ENCODE results near the gene TFF3.
"Not testable (repeated sequence)": the region's sequence is repeated elsewhere in the genome, so short reads cannot be mapped to it uniquely, and the experiment has no call there.

The TFF3 gene

DNA sequence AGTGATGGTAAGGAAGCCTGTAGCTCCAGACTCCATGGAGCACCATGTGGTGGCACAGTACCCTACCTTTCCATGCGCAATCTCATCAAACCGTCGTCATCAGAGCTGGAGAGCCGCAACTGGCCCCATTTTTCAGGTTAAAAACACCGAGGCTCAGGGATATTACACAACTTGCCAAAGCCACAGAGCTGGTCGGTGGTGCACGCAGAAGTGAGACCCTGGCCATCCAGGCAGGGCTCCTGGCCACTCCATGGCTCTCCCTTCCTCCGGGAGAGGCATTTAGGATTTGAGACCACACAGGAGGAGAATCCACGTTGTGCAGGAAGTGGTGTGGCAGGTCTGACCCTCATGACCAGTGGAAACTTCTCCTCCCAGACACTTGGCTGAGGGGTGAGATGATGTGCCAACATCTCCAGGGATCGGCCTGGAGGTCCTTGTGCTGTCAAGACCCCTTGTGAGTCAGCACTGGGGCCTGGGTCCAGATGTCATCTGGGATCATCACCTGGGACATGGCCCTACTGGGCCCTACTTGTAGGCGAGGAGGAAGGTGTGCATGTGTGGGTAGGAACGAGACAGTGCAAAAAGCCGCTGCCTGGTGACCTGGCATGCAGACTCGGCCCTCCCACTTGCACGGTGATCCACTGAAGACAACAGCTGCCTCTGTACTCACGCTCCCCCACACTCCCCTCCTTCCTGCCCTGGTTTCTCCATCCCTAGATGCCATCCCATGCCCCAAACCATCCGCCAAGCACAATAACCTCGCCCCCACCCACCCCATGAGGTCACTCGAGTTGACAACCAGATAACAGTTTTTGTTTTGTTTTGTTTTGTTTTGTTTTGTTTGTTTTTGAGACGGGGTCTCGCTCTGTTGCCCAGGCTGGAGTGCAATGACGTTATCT is 10.4 kb downstream of the TFF3 start:
- no peak for DNase-seq (ENCODE audit: low read depth)

DNA sequence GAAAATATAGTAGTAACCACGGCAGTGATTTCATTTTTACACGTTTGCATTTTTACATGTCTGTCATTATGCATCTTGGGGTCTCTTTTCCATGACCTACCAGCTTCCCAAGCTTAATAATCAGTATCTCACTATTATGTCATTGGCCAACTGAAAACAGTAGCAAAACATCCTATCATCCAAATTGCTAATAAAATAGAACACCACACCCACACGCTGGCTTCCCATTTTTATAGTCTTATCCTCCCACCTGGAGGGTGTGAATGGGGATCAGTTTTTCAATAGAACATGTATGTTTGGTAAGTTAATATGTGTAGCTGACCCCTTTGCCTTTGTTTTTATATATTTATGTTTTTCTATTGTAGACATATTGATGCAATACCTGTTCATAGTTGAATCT is 11.8 kb downstream of the TFF3 start:
- DNase-seq (ENCODE audit: low read depth), result no peak

DNA sequence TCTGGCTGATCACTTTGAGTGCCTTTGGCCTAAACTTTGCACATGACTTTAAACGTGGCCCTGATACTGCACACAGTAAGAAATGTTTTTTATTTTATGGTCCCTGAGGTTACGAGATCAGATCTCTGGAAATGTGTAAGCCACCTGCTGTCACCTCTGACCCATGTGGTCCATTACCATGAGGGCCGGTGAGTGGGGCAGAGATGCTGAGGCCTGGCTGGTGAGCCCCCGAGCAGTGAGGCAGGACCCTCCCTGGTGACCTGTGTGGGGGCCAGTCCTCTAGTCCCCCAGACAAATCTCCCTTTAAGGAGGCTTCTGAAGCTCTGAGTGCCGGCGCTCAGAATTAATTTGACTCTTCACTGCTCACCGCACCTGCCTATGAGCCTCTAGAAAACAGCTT is 12.4 kb downstream of the TFF3 start:
- no peak for DNase-seq (ENCODE audit: low read depth)

DNA sequence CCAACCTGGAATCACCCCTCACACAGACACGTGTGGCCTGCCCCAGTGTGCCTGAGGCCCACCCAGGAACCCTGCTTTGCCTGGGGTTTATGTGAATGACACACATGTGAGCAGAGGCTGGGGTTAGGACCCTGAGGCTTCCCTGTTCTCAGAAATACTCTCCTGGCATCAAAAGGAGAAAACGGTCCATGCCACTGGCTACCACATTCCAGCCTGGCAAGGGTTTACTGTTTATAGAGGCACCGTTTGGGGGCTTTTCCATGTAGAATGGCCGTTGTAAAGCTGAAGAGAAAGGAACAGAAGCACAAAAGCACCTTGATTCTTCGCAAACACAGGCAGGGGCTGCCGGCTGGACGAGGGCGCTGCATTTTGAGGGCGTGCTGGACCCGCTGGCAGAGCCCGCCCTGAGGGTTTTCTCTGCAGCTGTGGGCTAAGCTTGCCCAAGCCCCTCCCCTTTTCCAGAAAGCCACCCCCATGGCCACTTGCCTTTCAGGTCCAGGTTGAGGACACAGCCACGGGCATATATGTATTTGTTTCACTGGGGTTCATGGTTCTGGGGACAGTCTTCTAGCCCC is 13.0 kb downstream of the TFF3 start:
- no peak for DNase-seq (ENCODE audit: low read depth)

DNA sequence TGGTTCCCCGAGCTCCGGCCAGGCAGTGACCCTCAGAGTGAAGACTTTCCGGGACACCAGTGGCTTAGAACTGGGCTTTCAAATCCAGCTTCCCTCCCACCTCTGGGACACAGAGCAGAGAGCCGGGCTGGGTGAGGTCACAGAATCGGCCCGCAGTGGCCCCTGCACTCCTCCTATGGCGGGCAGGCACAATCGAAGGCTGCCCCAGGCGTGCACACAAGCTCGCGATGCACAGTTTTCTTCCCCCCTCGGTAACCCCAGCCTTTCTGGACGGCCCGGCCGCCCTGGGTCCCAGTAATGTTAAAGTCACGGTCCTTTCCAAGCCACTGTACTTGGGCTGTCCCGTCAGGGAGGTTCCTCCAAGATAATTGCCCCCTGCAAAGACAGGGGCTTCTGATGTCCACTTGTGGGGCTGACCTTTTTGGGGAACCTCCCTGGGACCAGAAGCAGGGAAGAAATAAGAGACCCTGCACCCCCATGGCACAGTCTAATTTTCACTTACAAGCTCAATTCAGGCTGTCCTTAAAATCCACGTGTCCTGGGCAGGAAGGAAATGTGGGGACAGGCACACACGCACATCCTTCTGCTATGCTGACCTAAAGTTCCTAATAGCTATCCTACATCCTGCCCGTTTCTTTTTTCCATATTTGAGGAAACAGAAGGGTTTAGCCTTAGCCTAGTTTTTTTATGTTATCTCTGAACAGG is 13.7 kb downstream of the TFF3 start:
- DNase-seq (ENCODE audit: low read depth), result no peak

DNA sequence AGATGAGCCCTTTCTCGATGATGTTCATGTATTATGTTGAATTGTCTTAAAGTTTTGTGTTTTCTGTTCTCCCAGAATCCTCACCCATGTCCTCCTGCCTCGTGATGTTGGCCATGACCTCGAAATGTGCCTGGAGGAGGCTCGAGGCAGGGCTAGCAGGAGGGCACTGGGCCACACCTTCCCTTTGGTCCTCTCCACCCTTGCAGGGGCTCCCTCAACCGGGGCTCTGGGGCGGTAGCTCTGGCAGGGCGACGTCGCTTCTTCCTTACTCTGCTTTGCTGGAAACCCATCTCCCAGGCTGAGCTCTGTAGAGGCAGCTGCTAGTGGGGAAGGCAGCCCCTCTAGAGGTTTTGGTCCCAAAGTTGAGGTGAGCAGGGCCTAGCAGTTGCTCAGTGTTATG is 14.3 kb downstream of the TFF3 start:
- DNase-seq (ENCODE audit: low read depth), result no peak

DNA sequence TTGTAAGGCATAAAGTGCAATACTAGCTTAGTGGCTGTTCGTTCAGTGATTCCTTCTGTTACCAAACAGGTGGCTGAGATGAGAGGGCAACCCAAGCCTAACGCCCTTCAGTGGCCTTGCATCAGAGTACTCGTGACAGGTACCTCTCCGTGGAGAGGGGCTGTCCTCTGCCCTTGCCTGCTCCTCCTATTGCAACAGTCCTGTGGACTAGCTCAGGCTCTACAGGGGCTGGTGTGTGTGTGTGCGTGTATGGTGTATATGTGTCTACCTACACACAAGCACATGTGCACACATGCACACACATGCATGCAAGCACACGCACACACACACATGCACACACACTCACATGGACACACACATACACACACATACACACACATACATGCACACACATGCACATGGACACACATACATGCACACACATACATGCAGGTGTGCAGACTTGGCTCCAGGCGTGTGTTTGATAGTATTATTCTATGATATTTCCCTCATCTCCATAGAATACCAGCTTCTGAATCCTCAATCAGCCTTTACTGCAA is 15.1 kb downstream of the TFF3 start:
- DNase-seq (ENCODE audit: low read depth), result no peak

DNA sequence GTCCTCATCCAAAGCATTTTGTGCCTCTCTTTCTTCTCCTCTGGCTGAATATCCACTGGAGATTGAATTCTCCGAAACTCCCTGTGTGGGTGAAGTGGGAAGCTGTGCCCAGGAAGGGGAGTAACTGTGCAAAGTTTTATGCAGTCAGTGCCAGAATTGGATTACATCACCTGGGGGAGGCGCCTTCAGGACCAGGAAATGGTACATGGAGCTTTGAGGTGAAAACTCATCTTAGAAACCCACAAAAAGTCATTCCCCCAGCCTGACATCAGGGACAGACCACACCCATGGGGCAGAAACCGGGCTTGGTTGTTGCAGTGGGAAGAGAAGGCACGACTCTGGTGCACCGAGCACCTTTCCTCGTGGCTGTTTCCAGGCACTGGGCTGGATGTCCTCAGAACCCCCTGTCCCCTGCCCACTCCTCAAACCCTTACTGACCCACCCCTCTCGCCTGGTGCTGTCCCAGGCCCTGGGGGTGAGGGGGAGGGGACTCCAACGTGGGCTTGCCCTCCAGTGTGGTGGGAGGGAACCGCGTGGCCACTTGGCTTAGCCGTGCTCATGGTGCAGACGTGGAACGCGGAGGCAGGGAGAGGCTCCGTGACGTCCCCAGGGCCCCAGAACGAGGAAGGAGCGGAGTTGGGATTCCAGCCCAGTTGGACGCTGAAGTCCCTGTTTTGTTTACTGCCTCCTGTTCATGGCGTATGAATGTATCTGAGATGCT is 15.7 kb downstream of the TFF3 start:
- no peak for DNase-seq (ENCODE audit: low read depth)

DNA sequence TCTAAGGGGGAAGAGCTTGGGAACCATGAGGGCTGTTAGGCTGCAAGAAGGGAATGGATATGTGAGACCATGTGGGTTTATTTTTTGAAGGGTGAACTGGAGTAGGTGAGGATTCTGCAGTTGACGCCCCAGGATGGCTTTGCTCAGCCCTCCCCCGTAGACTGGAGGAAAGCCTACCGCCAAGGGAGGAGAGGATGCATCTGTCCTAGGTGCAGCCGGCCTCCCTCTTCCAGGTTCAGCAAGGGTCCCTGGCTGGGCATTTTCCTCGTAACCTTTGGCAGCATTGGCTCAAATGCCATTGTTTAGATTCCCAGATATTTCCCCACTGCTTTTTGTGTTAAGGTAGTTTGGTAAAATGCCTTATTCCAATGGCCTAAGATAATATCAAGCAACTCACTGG is 16.6 kb downstream of the TFF3 start:
- no peak for DNase-seq (ENCODE audit: low read depth)

DNA sequence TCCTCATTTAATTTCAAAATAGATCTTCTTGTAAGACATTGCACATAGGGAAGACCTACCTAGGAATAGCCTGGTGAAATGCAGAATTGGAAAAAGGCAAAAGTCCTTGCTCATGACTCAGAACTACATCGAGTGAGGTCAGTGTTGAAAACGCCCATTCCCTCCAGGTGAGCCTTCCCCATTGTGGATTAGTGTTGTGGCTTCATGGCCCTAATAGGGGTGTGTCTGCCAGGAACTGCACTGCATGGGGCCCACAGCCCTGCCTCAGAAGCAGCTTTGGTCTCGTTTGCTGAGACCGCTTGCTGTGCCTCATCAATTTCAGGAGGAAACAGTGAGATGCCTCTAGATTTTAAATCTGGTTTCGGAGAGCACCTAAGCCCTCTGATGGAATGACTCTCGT is 17.0 kb downstream of the TFF3 start:
- DNase-seq (ENCODE audit: low read depth), result no peak

DNA sequence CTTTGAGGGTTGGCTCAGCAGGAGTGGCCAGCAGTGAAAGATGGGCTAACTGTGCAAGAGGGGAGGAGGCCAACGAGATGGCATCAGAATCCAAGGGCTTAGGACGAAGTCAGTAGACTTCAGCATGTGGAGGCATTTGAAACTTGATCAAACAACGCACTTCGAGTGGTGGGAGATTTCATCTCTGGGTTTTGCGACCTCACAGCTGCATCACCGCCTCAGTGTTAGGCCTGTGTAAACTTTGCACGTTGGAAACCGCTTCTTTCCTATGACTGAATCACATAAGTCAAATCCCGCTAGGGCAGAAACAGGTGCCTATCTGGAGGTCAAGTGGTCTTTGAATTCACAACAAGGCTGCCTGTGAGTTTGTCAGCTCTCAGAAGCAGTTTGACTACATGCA is 17.8 kb downstream of the TFF3 start:
- DNase-seq (ENCODE audit: low read depth), result no peak

DNA sequence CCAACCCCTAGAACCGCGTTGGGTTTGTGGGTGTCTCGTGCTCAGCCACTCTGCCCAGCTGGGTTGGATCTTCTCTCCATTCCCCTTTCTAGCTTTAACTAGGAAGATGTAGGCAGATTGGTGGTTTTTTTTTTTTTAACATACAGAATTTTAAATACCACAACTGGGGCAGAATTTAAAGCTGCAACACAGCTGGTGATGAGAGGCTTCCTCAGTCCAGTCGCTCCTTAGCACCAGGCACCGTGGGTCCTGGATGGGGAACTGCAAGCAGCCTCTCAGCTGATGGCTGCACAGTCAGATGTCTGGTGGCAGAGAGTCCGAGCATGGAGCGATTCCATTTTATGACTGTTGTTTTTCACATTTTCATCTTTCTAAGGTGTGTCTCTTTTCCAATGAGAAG is 18.7 kb downstream of the TFF3 start:
- no peak for DNase-seq (ENCODE audit: low read depth)

DNA sequence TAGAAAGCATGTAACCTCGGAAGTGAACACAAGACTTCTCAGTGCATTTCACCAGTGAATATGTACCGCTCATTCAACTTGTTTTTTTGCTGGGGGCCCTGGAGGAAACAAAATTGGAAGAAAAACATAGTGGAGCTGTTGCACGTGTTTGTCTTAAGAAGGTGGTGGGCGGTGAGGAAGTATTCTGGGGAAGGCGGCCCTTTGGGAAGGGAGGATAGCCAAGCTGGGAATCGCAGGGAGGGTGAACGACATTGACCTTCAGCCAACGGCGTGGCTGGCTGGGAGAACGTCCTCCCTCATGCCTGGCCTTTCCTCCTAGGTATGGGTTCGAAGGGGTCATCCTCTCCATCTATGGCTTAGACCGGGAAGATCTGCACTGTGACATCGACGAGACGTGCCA is 19.4 kb downstream of the TFF3 start:
- no peak for DNase-seq (ENCODE audit: low read depth)

DNA sequence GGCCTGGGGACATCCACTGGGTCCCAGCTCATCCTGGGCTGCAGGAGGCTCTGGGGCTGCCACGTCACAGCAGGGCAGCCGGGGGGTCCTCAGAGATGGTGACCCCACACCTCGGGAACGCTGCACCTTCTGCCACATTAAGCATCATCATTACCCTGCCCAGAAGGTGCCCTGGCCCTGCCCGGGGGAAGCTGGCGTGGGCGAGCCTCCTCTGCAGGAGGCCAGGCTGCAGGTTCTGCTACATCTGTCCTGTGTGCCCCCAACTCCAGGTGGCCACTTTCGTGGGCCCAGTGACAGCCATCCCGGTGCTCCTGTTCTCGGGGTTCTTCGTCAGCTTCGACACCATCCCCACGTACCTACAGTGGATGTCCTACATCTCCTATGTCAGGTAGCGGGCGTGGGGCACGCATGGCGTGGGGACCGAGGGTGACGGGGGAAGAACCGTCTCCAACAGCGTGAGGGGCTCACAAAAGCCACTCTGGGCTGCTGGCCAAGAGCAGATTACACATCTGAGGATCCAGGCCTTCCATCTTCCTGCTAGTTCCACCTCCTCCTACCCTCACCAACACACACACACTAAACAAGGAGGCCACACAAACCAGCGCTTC is 20.8 kb downstream of the TFF3 start:
- no peak for DNase-seq (ENCODE audit: low read depth)

DNA sequence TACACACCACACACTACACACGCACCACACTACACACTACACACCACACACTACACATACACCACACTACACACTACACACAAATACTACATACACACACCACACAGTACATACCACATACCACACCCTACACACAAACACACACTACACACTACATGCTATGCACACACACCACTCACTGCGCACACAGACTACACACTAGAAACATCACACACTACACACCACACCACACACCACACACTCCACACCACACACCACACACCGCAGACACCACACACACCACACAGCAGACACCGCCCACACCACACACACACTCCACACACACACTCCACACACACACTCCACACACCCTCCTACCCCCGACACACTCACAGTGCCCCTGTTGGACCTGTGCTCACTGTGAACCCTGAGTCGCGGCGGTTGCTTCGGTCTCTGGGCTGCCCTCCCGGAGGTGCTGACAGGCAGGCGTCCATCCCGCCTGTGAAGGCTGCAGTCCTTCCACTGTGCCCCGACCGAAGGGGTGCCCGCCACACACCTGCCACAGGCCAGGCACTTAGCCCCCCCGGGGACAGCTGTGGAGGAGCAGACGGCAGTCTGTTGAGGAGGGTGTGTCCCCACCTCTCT is 21.4 kb downstream of the TFF3 start:
- DNase-seq (ENCODE audit: low read depth), result no peak

DNA sequence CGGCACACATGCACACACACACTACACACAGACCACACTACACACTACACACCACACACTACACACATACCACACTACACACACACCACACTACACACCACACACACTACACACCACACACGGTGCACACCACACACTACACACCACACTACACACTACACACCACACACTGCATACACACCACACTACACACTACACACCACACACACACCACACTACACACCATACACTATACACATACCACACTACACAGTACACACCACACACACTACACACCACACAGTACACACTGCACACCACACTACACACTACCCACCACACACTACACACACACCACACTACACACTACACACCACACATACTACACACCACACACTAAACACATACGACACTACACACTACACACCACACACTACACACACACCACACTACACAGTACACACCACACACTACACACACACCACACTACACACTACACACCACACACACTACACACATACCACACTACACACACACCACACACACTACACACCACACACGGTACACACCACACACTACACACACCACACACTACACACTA is 22.6 kb downstream of the TFF3 start:
- not testable (repeated sequence) for DNase-seq (ENCODE audit: low read depth)

DNA sequence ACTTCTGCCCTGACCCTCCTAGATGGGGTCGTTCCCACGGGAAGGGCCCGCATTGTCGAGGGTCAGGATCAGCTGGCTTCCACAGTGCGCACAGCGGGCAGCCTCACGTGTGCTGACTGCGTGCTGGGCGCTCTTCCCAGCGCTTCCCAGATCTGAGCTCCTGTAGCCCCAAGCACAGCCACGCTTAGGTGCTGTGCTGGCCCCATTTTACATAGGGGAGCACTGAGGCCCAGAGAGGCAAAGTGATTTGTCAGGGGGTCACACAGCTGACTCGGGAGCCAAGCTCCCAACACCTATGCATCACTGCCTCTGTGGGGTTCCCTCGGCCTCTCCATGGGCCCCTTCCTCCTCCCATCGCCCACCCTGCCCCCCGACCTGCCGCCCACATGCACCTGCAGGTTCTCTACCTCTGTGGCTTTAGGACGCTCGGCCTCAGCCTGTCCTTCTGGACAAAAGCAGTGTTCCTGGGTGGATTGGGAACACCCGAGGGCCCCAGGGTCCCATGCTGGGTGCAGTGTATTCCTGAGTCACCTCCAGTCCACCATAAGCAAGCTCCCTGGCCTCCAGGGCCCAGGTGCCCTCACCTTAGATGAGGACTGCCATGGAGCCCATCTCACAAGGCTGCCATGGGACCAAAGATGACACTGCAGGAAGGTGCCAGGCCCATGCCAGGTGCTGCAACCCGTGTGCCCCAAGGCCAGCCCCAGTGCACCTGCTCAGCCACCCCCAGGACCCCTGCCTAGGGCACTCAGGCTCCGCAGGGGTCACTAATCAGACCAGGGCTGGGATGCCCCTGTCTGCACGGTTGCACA is 23.3 kb downstream of the TFF3 start:
- DNase-seq (ENCODE audit: low read depth), result no peak

DNA sequence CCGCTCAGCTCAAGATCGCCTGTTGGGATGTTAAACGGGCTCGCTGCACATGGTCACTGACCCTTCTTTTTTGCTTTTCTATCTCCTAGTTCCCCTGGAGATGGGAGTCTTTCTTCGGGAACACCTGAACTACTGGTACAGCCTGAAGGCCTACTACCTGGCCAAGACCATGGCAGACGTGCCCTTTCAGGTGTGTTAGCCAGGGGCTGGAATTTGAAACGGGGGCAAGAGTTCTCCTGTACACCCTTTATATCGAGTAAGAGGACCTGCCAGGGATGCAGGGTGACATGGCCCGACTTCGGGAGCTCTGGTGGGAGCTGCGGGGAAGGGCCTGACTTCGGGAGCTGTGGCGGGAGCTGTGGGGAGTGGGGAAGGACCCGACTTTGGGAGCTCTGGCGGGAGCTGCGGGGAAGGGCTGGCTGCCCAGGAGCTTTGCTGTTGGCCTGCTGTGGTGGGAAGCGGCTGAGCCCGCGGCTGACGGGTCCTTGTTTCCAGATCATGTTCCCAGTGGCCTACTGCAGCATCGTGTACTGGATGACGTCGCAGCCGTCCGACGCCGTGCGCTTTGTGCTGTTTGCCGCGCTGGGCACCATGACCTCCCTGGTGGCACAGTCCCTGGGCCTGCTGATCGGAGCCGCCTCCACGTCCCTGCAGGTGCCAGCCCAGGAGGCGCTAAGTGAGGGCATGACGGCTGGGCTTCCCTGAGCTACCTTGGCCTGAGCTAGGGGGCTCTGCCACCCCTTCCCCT is 24.0 kb downstream of the TFF3 start:
- DNase-seq (ENCODE audit: low read depth), result no peak

DNA sequence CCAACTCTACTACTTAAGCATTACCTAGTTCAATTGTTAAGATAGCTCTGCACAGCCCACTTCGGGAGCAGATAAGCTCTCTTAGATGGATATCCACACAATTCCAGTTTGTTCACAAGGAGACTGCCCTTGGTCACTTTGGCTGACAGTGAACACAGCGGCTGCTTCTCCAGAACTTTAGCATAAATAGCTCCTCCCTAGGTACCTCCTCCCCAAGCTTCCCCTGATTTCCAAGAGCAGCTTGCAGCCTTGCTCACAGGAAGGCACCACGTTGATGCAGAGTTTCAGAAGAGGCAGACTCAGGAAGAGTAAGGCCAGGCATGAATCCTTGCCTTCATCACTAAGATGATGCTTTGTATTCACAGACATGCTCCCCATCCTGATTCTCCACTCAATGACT is 24.7 kb downstream of the TFF3 start:
- DNase-seq (ENCODE audit: low read depth), result no peak
